Measurements from ENCODE around the gene PIGZ.

Gene PIGZ

GRCh38 chr3:196983186-196983585 is 14.6 kb upstream of the PIGZ start:
- DNase-seq (ENCODE audit: low read depth), result no peak

DNA sequence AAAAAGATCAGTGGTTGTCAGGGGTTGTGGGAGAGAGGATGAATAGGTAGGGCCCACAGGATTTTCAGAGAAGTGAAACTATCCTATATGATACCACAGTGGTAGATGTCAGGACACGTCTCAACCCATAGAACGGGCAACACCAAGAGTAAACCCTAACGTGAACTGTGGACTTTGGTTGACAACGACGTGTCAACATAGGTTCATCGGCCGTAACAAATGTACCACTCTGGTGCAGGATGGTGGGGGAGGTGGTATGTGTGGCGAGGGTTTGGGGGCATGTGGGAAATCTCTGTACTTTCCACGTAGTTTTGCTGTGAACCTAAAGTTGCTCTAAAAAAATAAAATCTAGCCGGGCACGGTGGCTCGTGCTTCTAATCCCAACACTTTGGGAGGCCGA is 13.0 kb upstream of the PIGZ start:
- DNase-seq (ENCODE audit: low read depth), result no peak

DNA sequence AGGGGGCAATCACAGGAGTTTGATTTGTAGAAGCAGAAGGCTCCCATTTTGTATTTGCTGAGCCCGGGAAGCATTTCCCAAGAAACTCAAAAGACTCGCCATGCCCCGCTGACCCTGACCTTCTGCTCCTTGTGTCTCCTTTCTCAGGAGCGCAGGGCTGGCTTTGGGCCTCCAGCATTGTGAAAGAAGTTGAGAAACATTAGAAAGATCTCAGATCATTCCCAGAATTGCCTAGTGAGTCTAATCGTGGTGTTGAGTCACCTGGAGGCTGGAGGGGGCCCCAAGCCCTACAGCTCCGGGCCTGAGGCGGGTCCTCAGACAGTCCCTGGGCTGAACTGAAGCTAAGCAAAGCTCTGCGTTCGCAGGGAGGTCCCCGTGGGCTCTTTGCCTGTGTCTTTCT is 10.9 kb upstream of the PIGZ start:
- no peak for DNase-seq (ENCODE audit: low read depth)

GRCh38 chr3:196976941-196977340 is 8.3 kb upstream of the PIGZ start:
- no peak for DNase-seq (ENCODE audit: low read depth)

- no peak for DNase-seq (ENCODE audit: low read depth)
Observed at GRCh38 chr3:196975349-196975748, 6.7 kb upstream of the PIGZ start.

DNA sequence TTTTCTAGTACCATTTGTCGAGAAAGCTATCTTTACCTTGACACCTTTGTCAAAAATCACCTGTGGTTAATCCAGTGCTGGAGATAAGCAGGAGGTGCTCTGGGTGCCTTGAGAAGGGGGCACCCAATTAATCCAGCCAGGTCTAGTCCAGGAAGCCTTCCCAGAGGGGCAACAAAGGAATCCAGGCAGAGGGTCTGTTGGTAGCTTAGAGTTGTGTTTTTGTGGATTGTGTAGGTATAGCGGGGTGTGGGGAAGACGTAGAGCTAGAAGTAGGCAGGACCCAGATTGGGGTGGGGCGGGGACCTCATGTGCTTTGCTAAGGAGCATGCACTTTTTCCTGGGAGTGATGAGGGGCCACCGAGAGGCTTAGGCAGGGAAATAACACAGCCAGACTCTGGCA is 6.0 kb upstream of the PIGZ start:
- no peak for DNase-seq (ENCODE audit: low read depth)

DNA sequence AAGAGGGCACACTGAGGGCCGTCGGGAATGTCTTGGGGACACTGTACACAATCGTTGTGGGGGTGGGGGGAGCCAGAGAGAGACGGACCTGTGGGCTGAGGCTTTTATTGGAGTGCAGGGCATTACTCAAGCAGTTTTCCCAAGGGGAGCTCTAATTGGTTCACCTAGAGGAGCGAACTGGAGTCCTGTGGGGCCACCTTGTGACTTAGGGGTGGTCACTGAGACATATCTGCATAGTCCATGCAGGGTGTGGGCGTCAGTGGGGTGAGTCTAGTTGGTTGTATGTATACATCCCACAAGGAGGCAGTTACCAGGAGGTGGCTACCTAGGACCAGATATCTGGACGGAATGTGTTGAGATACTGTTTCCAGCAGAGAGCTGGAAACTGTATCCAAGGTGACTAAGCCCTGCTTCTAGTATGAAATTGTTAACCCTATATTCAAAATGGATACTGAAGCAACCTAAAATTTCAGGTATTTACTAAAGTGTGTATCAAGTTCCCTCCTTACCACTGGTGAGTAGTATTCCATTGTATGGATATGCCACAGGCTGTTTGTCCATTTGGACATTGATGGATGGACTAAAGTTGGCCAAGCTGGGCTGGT is 2.6 kb upstream of the PIGZ start:
- DNase-seq (ENCODE audit: low read depth), result no peak

DNA sequence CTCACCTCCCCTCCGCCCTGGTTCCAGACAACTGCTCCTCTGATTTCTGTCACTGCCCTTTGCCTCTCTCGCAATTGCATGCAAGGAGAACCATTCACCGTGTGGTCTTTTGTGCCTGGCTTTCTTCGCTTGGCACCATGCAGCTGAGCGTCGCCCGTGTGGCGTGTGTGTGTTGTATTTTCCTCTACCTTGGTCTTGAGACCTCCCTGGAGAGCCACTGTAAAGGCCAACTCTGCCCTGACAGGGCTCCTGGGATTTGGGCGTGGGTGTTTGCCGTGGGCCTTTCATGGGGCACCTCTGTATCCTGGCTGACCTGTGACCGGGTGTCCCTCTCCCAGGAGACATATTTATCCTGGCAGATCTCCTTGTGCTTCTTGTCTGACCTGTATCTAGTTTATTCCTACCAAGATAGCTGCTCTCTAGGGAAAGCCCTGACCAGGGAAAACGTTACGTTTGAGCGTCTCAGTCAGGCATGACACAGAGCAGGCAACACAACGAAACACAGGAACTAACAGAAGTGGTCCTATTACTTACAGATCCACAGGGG is 2.0 kb upstream of the PIGZ start:
- DNase-seq (ENCODE audit: low read depth), result no peak

DNA sequence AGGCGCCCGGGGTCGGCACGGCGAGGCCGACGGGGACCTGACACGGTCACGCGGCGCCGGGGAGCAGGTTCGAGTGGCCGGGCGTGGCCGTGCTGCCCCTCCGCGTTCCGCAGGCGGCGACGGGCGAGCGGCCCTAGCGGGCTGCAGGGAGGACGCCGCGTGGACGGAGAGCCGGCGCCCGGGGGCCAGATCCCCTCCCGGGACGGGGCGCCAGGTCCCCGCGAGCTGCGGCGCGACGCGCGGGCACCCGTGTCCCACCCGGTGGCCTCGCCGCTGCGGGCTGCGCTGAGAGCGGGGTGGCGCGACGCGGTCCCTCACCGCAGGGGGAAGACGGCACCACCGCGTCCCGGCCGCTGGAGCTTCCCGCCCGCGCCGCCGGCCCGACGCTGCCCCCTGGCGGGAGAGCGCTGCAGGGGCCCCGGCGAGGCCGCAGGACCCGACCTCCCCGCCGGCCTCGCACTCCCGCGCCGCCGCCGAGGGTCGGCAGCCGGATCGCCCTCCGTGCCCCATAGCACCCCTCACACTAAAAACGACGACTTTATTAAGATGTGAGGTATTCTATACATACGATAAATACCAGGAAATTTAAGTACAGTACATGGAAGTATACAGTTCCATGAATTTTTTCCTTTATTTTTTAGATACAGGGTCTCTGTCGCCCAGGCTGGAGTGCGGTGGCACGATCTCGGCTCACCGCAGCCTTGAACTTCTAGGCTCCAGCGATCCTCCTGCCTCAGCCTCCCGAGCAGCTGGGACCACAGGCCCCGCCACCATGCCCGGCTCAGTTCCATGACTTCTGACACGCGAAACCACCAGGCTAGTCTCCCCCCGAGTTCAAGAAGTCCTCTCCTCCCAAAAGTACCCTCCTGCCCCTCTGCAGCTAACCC is 1.3 kb upstream of the PIGZ start:
- DNase-seq (ENCODE audit: low read depth), result no peak

DNA sequence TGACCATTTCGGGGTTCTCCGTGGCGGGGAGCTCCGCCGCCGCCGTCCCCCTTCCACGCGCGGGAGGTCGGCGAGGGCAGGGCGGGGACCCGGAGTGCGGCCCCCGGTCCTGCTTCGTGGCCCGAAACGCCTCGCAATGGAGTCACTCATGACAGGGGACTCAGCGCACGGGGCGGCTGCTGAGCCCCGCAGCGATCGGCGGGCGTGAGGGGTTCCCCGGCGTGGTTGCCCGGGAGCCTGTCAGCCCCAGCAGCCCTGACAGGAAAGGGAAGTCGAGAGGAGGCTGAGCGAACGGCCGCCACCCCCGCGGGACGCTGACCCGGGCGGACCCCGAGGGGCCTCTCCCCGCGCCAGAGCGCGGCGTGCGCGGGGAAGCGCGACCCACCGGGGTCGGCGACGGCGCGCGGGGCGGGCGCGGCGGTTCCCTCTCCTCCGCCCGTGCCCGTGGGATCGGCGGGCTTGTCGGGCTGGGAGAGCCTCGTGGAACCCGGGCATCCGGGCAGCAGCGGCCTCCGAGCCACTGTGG is 564 bp upstream of the PIGZ start:
- DNase-seq (ENCODE audit: low read depth), result no peak

DNA sequence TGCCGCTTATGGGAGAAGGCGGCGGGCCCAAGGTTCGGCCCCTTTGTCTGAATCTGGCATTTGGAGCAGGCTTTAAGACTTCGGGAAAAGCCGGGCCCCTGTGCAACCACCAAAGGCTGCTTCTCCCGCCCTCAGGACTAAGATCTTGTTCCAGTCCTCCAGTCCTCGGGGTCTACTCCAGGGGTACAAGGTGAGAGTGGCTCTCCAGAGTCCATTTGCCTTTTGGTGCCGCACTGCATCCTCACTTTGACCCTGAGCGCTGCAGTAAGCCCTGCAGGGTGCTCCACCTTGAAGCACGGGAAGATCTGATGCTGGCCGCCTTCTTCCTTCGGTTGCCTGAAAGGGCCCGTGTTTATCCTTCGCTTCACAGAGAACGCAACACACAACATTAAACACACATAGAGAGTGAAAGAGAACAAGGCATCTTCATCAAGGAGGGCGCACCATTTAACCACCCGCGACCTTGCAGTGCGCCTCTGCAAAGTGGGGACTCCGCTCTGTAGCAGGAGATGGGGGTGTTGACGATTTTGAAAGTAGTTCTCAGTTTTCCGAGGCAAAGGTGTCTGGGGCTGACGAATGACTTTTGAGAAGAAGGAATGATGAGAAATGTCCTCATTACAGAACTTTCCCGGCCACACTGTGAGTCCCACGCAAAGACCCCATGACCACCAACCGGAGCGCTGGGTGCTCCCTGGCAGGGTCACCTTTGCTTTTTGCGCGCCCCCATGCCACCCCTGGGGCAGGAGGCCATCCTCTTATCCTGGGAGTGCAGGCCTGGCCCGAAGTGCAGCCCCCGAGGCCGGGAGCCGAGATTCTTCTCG is 1.0 kb downstream of the PIGZ start:
- DNase-seq (ENCODE audit: low read depth), result no peak

GRCh38 chr3:196966526-196967401 is 1.9 kb downstream of the PIGZ start:
- DNase-seq (ENCODE audit: low read depth), result no peak

DNA sequence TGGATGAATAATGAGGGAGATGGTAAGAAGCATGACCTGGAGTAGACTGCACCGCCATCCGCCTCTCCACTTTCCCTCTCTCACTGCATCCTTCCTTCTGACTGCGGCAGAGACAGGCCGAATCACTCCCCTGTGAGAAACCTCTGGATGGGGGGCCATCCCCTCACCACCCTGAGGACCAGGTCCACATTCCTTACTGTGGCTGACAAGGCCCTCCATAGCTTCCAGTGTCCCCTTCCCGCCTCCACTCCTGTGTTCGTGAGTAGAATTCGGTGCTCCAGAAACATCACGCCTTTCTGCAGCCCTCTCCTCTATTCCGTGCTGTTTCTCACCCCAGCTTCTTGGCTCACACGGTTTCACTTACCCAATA is 2.8 kb downstream of the PIGZ start:
- no peak for DNase-seq (ENCODE audit: low read depth)

DNA sequence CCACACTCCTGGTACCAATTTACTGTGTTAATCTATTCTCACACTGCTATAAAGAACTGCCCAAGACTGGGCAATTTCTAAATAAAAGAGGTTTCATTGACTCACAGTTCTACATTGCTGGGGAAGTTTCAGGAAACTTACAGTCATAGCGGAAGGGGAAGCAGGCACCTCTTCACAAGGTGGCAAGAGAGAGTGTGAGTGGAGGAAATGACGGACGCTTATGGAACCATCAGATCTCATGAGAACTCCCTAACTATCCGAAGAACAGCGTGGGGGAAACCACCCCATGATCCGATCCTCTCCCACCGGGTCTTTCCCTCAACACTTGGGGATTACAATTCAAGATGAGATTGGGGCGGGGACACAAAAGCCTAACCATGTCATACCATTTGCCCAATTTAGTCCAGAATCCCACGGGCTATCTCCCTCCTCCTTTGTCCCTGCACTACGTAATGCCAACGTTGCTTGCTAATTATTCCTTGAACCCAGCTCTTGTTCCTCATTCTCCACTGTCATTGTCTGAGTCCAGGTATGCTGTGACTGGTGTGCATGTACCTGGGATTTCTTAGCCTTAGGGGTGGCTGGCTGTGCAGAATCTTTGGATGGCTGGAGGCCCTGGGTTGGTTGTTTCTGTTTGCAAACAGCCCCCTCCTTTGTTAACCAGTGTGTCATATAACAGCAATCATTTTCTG is 3.4 kb downstream of the PIGZ start:
- DNase-seq (ENCODE audit: low read depth), result no peak

DNA sequence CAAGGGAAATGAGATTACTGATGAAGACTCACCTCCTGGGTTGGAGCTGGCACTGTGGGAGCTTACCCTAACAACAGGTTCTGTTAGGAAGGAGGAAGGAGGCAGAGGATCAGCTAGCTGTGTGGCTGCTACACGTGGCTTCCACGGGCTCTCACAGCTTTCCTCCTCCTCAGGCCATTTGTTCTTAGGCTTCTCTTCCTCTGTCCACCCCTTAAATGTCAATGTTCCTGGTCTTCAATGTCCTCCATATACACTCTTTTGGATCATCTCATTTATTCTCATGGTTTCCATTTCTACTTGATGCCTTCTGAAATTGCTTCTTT is 5.0 kb downstream of the PIGZ start:
- DNase-seq (ENCODE audit: low read depth), result no peak

DNA sequence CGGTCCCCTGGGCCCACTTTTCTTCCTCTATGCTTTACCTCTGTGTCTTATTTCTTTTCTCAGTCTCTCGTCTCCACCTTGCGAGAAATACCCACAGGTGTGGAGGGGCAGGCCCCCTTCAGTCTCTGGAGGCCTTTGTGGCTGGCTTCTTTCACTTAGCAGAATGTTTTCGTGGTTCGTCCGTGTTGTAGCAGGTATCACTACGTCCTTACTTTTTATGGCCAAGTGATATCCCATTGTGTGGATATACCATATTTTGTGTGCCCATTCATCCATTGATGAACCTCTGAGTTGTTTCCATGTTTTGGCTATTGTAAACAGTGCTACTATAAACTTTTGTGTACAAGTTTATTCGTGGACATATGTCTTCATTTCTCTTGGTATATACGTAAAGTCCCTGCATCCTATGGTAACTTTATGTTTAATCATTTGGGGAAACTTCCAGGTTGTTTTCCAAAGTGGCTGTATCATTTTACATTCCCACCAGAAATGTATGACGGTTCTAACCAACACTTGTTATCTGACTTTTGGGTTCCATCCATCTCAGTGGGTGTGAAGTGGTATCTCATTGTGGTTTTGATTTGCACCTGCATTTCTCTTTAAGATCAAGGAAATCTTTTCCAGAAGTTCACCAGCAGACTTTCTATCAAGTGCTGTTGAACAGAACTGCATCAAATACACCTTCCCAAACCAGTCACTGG is 5.6 kb downstream of the PIGZ start:
- DNase-seq (ENCODE audit: low read depth), result no peak

- DNase-seq (ENCODE audit: low read depth), result no peak
Observed at GRCh38 chr3:196962108-196962929, 6.3 kb downstream of the PIGZ start.

DNA sequence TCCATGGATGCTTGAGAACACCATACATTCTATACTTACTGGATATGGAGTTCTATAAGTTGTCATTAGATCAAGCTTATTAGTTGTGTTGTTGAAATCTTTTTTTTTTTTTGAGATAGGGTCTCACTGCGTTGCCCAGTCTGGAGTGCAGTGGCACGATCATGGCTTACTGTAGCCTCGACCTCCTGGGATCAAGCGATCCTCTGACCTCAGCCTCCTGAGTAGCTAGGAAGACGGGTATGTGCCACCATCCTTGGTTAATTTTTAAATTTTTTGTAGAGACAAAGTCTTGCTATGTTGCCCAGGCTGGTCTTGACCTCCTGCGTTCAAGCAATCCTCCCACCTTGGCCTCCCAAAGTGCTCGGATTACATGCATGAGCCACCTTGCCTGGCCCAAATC is 13.8 kb downstream of the PIGZ start:
- DNase-seq (ENCODE audit: low read depth), result no peak

DNA sequence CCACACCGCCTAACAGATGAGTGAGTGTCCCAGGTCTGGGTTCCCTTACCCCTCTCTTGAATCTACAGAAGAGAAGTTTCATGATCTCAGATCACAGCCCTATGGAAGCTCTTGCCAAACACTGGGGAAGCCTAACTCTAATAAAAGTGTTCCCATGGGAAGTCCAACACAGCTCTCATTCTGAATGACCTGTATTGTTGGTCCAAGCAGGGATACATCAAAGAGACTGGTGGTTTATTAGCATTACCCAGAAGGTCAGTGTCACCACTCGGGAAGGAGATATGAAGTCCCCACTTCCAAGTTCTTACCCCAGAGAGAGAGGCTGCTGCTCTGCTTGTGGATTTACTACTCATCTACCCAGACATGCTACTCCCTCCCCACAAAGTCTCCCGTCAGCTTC is 17.3 kb downstream of the PIGZ start:
- DNase-seq (ENCODE audit: low read depth), result no peak

DNA sequence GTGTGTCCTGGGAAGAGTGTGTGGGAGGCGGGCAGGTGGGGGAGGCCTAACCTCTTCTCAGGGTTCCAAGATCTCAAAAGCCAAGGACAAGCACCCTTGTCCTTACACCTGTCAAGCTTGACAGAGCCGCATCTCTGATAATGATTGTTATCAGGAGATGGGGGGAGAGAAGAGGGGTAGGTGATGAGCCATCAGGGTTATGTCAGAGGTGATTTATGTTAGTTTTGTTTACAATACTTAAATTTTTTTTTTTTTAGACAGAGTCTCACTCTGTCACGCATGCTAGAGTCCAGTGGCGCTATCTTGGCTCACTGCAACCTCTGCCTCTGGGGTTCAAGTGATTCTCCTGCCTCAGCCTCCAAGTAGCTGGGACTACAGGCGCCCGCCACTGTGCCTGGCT is 18.9 kb downstream of the PIGZ start:
- no peak for DNase-seq (ENCODE audit: low read depth)

Data from non-pigmented ciliary epithelial cell (primary cell).